ENCODE measurements around the gene CYP19A1. TPM values are rescaled to one million over a fixed set of nuclear protein-coding genes. Genes with fewer than 3 reads are reported as not detected.

The CYP19A1 gene
- total RNA-seq, 4 donors from 2014 or later = not detected

GRCh38 chr15:51375966-51376640 is 37.7 kb upstream of the CYP19A1 start:
- Histone ChIP-seq H3K9me3 (no peaks in the 10 kb centered on the region), H3K27me3 (no peaks in the 10 kb centered on the region), H3K4me3 (no peak overlapping the region), H3K36me3 (no peaks in the 10 kb centered on the region), H3K27ac (no peak overlapping the region), H3K4me1 (no peaks in the 10 kb centered on the region)
- TF ChIP-seq CTCF (IDR thresholded peaks at IDR 0.05) (no peak), POLR2A (IDR thresholded peaks at IDR 0.05) (no peak)
- DNase-seq = no peak
- intact Hi-C loops (cut with DNase I; ENCODE audit: low total_unique reads) = no loop called here

GRCh38 chr15:51374131-51374530 is 35.7 kb upstream of the CYP19A1 start:
- intact Hi-C loops (cut with DNase I; ENCODE audit: low total_unique reads) = no loop called here
- DNase-seq = no peak
- Histone ChIP-seq H3K36me3 (no peaks in the 10 kb centered on the region), H3K4me3 (no peak overlapping the region), H3K9me3 (no peaks in the 10 kb centered on the region), H3K4me1 (no peaks in the 10 kb centered on the region), H3K27ac (no peak overlapping the region), H3K27me3 (no peaks in the 10 kb centered on the region)
- no peak for TF ChIP-seq POLR2A (IDR thresholded peaks at IDR 0.05)
- no peak for TF ChIP-seq CTCF (IDR thresholded peaks at IDR 0.05)

GRCh38 chr15:51371266-51371665 is 32.9 kb upstream of the CYP19A1 start:
- intact Hi-C loops (cut with DNase I; ENCODE audit: low total_unique reads) = no loop called here
- Histone ChIP-seq H3K27ac (no peak overlapping the region), H3K9me3 (no peaks in the 10 kb centered on the region), H3K4me1 (no peaks in the 10 kb centered on the region), H3K36me3 (no peaks in the 10 kb centered on the region), H3K27me3 (no peaks in the 10 kb centered on the region), H3K4me3 (no peak overlapping the region)
- TF ChIP-seq POLR2A (IDR thresholded peaks at IDR 0.05) (no peak), CTCF (IDR thresholded peaks at IDR 0.05) (no peak)
- no peak for DNase-seq

- no peak for TF ChIP-seq CTCF (IDR thresholded peaks at IDR 0.05)
- no peak for TF ChIP-seq POLR2A (IDR thresholded peaks at IDR 0.05)
- DNase-seq = no peak
- Histone ChIP-seq H3K27ac (no peak overlapping the region), H3K27me3 (no peaks in the 10 kb centered on the region), H3K36me3 (no peaks in the 10 kb centered on the region), H3K9me3 (no peaks in the 10 kb centered on the region), H3K4me3 (no peak overlapping the region), H3K4me1 (no peaks in the 10 kb centered on the region)
- intact Hi-C loops (cut with DNase I; ENCODE audit: low total_unique reads) = no loop called here
Observed at GRCh38 chr15:51369451-51369761, 31.0 kb upstream of the CYP19A1 start.

GRCh38 chr15:51368751-51369450 is 30.5 kb upstream of the CYP19A1 start:
- Histone ChIP-seq H3K4me3 (no peak overlapping the region), H3K27ac (no peak overlapping the region), H3K4me1 (no peaks in the 10 kb centered on the region), H3K36me3 (no peaks in the 10 kb centered on the region), H3K9me3 (no peaks in the 10 kb centered on the region), H3K27me3 (no peaks in the 10 kb centered on the region)
- TF ChIP-seq POLR2A (IDR thresholded peaks at IDR 0.05) = no peak
- no peak for TF ChIP-seq CTCF (IDR thresholded peaks at IDR 0.05)
- intact Hi-C loops (cut with DNase I; ENCODE audit: low total_unique reads) = no loop called here
- no peak for DNase-seq
